DND-41 (cell line): Measurements from ENCODE around the gene SLC25A21.

ENCODE experiments used
- ATAC-seq: fragments of 200-7000 bp; cut with Tn5 transposase; 3 replicates; pipeline ENCODE4 v1.9.1; 2021; ENCODE audit warnings: low read depth; ENCODE audit not compliant: insufficient read depth
- DNase-seq: peaks from one replicate; pipeline ENCODE4 v3.0.0-alpha.2; 2020
- H2AFZ ChIP-seq: 2 replicates; pipeline ENCODE4 v1.6.0; 2012; ENCODE audit warnings: low read depth, low read length
- H3K27ac ChIP-seq: 2 replicates; pipeline ENCODE4 v1.5.1; 2012; ENCODE audit warnings: low read length, inconsistent platforms
- H3K27me3 ChIP-seq: fragments of 200-600 bp; sonication (generic); 2 replicates; pipeline ENCODE4 v1.6.0; 2012; ENCODE audit warnings: low read length, mild to moderate bottlenecking, inconsistent platforms; ENCODE audit not compliant: insufficient read depth, poor library complexity
- H3K36me3 ChIP-seq: 2 replicates; pipeline ENCODE4 v1.5.1; 2012; ENCODE audit warnings: low read length, inconsistent platforms; ENCODE audit not compliant: insufficient read depth
- H3K4me1 ChIP-seq: 2 replicates; pipeline ENCODE4 v1.5.1; 2012; ENCODE audit warnings: mild to moderate bottlenecking, low read length; ENCODE audit not compliant: insufficient read depth
- H3K4me2 ChIP-seq: 2 replicates; pipeline ENCODE4 v1.6.0; 2012; ENCODE audit warnings: mild to moderate bottlenecking, moderate library complexity, low read length, inconsistent platforms; ENCODE audit not compliant: insufficient read depth
- H3K4me3 ChIP-seq, 2 experiments: fragments of 200-600 bp in 1 of 2; shearing (Covaris generic) in 1 of 2; 2 replicates each; pipeline ENCODE4 v1.5.1; 2012 to 2016; ENCODE audit warnings: inconsistent platforms in 2 of 2, low read length in 2 of 2, mild to moderate bottlenecking in 2 of 2, low read depth in 1 of 2, moderate library complexity in 1 of 2
- H3K79me2 ChIP-seq: 2 replicates; pipeline ENCODE4 v1.6.0; 2012; ENCODE audit warnings: low read length, inconsistent platforms; ENCODE audit not compliant: insufficient read depth
- H3K9ac ChIP-seq: 2 replicates; pipeline ENCODE4 v1.6.0; 2012; ENCODE audit warnings: low read depth, mild to moderate bottlenecking, inconsistent platforms, low read length, moderate library complexity
- H3K9me3 ChIP-seq: 2 replicates; pipeline ENCODE4 v1.5.1; 2012; ENCODE audit warnings: low read length, moderate library complexity, mild to moderate bottlenecking, inconsistent platforms; ENCODE audit not compliant: insufficient read depth, severe bottlenecking
- H4K20me1 ChIP-seq: 2 replicates; pipeline ENCODE4 v1.6.0; 2012; ENCODE audit warnings: low read length; ENCODE audit not compliant: insufficient read depth
- CTCF ChIP-seq: IDR thresholded peaks from 2 replicates; pipeline ENCODE4 v1.5.1; 2012; ENCODE audit warnings: borderline replicate concordance, low read length, moderate library complexity, mild to moderate bottlenecking; ENCODE audit not compliant: poor library complexity, severe bottlenecking; ENCODE audit errors: extremely low read depth
- EZH2 ChIP-seq: IDR thresholded peaks from 3 replicates; pipeline ENCODE4 v1.6.1; 2012; ENCODE audit warnings: borderline replicate concordance, low read depth, mild to moderate bottlenecking, moderate library complexity, low read length, inconsistent platforms; ENCODE audit not compliant: severe bottlenecking

SLC25A21 gene

GRCh38 chr14:36719823-36720222 is 452.6 kb downstream of the SLC25A21 start:
- no peak for DNase-seq
- no peak for TF ChIP-seq CTCF
- no peak for TF ChIP-seq EZH2

GRCh38 chr14:36718216-36718615 is 454.2 kb downstream of the SLC25A21 start:
- Histone ChIP-seq H2AFZ (no peak overlapping the region), H3K36me3 (no peaks in the 10 kb centered on the region), H3K4me2 (no peak overlapping the region), H4K20me1 (no peaks in the 10 kb centered on the region), H3K27ac (no peak overlapping the region), H3K27me3 (no peaks in the 10 kb centered on the region), H3K9ac (no peak overlapping the region), H3K4me1 (peaks cover 5% of the 10 kb centered on the region; the same call in 1 of the 2 replicates), H3K79me2 (no peaks in the 10 kb centered on the region), H3K9me3 (no peaks in the 10 kb centered on the region), H3K4me3 (no peak overlapping the region)
- ATAC-seq = no peak
- TF ChIP-seq EZH2 = no peak
- no peak for TF ChIP-seq CTCF
- DNase-seq = no peak

More at GRCh38 chr14:36719823-36720222, 452.6 kb downstream of the SLC25A21 start:
- no peak for ATAC-seq
- H3K9me3 ChIP-seq = no peaks in the 10 kb centered on the region
- no peak overlapping the region for H2AFZ ChIP-seq
- no peaks in the 10 kb centered on the region for H3K36me3 ChIP-seq
- H3K4me2 ChIP-seq = no peak overlapping the region
- no peak overlapping the region for H3K9ac ChIP-seq
- H3K79me2 ChIP-seq = no peaks in the 10 kb centered on the region
- no peak overlapping the region for H3K27ac ChIP-seq
- no peak overlapping the region for H3K4me3 ChIP-seq
- no peaks in the 10 kb centered on the region for H3K27me3 ChIP-seq
- no peaks in the 10 kb centered on the region for H4K20me1 ChIP-seq
- peaks cover 21% of the 10 kb centered on the region for H3K4me1 ChIP-seq

GRCh38 chr14:36717363-36717762 is 455.0 kb downstream of the SLC25A21 start:
- no peak for TF ChIP-seq EZH2
- DNase-seq (no peak), ATAC-seq (no peak)
- Histone ChIP-seq H3K4me3 (no peak overlapping the region), H2AFZ (no peak overlapping the region), H3K36me3 (no peaks in the 10 kb centered on the region), H3K4me2 (no peak overlapping the region), H3K79me2 (no peaks in the 10 kb centered on the region), H3K27ac (no peak overlapping the region), H4K20me1 (no peaks in the 10 kb centered on the region), H3K9ac (no peak overlapping the region), H3K27me3 (no peaks in the 10 kb centered on the region), H3K4me1 (peaks cover 2% of the 10 kb centered on the region; the same call in 1 of the 2 replicates), H3K9me3 (no peaks in the 10 kb centered on the region)

- no peak for ATAC-seq
- H3K79me2 ChIP-seq = no peaks in the 10 kb centered on the region
- TF ChIP-seq CTCF (no peak), EZH2 (no peak)
- H3K27ac ChIP-seq = no peak overlapping the region
- no peak for DNase-seq
- H3K36me3 ChIP-seq = no peaks in the 10 kb centered on the region
- no peaks in the 10 kb centered on the region for H3K9me3 ChIP-seq
- H2AFZ ChIP-seq = no peak overlapping the region
- H3K4me2 ChIP-seq = no peak overlapping the region
- H3K9ac ChIP-seq = no peak overlapping the region
- H4K20me1 ChIP-seq = no peaks in the 10 kb centered on the region
- no peak overlapping the region for H3K4me3 ChIP-seq
- peaks cover 4% of the 10 kb centered on the region; the same call in 1 of the 2 replicates for H3K4me1 ChIP-seq
- H3K27me3 ChIP-seq = no peaks in the 10 kb centered on the region
Measured at GRCh38 chr14:36716614-36717184, 455.7 kb downstream of the SLC25A21 start.
